B cell (primary cell): ENCODE data around the gene FAF2.

Experiments
- EZH2 ChIP-seq: IDR thresholded peaks from 2 replicates; pipeline ENCODE4 v1.6.1; 2012; ENCODE audit warnings: borderline replicate concordance, low read depth, mild to moderate bottlenecking, moderate library complexity, low read length; ENCODE audit not compliant: insufficient read depth, poor library complexity, severe bottlenecking
- TF ChIP-seq, protein P1 (sequence below): fragments of 200-600 bp; IDR thresholded peaks from one replicate; pipeline ENCODE4 v1.8.0; 2022; ENCODE audit warnings: antibody characterized with exemption, mild to moderate bottlenecking

GRCh38 chr5:176545737-176546509 is 97.7 kb downstream of the FAF2 start:
- TF ChIP-seq, protein P1, sequence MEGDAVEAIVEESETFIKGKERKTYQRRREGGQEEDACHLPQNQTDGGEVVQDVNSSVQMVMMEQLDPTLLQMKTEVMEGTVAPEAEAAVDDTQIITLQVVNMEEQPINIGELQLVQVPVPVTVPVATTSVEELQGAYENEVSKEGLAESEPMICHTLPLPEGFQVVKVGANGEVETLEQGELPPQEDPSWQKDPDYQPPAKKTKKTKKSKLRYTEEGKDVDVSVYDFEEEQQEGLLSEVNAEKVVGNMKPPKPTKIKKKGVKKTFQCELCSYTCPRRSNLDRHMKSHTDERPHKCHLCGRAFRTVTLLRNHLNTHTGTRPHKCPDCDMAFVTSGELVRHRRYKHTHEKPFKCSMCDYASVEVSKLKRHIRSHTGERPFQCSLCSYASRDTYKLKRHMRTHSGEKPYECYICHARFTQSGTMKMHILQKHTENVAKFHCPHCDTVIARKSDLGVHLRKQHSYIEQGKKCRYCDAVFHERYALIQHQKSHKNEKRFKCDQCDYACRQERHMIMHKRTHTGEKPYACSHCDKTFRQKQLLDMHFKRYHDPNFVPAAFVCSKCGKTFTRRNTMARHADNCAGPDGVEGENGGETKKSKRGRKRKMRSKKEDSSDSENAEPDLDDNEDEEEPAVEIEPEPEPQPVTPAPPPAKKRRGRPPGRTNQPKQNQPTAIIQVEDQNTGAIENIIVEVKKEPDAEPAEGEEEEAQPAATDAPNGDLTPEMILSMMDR = no peak
- TF ChIP-seq EZH2 = no peak
